ENCODE data around the gene TMEM52.

TMEM52 gene

DNA sequence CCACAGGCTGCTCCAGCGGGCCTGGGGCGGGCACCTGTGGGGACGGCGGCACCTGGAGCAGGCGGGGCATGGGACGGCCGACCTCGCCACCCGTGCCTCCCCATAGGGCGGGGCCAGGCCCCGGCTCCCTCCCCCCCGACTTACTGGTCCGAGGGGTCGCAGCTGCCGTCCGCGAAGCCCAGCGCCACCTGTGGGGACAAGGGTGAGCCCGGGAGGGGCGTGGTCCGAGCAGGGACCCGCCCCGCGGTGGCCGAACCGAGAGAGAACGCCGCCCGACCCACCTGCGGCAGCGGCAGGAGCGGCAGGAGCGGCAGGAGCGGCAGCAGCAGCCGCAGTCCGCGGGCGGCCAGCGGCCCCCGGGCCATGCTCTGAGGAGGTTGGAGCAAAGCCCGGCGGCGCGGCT lies at the start of gene TMEM52:
TSS of gene TMEM52 (minus strand) at position 379 of the 403 bp plus-strand sequence. CDS start at position 365, 14 bp downstream.
- no peak for DNase-seq (ENCODE audit: low spot score)

DNA sequence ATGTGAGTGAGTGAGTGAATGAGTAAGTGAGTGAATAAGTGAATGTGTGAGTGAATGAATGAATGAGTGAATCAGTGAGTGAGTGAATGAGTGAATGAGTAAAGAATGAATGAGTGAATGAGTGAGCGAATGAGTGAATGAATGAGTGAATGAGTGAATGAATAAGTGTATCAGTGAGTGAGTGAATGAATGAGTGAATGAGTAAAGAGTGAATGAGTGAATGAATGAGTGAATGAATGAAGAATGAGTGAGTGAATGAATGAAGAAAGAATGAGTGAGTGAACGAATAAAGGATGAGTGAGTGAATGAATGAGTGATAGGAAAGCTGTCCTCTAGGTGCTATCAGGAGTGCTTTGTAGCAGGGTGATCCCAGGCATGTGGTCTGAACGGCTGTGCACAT lies 48.8 kb upstream of the TMEM52 start:
- DNase-seq (ENCODE audit: low spot score) = no peak

DNA sequence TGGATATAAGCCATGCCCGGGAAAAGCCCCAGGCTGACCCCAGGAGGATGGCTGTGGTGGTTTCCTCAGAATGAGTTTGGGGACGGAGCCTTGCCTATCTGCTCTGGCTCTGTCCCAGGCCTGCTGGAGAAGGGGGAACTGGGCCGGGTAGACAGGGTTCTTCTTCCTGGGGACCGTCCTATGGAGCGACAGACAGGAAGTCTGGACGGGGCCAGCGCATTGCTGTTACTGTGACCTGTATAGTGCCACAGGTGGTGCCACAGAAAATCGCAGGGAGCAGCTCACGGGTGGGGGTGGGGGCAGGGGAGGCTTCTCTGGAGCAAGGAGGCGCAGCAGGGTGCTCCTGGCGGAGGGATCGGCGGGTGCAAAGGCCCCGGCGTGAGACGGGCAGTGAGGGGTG lies 48.1 kb upstream of the TMEM52 start:
- DNase-seq (ENCODE audit: low spot score) = no peak

DNA sequence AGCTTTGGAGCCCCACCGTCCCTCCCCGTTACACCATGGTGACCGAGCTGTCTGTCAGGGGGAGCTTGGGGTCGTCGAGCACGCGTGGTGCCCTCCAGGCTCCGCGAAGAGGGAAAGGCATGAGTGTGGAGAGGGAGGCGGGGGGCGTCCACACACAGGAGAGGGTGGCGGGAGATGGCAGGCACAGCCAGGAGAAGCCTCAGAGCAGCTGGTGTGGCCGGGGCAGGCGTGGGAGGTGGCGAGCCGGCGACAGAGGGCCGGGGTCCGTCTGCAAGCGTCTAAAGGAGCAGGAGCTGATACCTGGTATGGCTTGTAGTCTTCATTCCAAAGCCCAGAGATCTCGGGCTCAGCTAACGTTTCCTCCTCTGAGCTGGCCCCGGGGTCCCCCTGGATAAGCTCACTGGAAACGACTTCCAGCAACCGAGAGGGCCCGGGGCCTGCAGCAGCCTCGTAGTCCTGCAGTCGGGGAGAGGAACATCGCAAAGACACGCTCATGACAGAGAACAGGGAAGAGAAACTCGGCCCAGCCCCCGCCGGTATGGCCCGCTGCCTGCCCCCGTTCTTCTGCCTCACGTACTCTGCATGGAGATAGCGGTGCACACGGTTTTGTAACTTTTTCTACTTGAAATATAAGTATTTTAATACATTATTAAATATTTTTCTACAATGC lies 47.1 kb upstream of the TMEM52 start:
- no peak for DNase-seq (ENCODE audit: low spot score)

DNA sequence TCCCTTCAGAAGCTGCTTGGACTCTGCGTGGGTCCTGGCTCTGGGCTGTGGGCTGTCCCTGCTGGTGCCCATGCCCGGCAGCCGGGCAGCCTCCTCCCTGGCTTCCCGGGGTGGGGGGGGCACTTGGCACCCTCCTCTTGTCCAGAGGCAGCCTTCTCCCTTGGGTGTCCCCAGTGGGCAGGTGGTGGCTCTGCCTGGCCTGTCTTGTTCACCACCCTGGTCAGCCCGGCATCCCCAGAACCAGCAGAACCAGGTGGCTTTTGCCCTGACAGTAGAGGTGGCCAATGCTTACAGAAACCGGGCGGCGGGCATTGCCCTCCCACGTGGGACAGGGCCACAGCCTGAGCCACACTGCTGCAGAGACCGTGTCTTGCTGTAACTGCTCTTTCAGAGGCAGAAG lies 46.5 kb upstream of the TMEM52 start:
- no peak for DNase-seq (ENCODE audit: low spot score)

DNA sequence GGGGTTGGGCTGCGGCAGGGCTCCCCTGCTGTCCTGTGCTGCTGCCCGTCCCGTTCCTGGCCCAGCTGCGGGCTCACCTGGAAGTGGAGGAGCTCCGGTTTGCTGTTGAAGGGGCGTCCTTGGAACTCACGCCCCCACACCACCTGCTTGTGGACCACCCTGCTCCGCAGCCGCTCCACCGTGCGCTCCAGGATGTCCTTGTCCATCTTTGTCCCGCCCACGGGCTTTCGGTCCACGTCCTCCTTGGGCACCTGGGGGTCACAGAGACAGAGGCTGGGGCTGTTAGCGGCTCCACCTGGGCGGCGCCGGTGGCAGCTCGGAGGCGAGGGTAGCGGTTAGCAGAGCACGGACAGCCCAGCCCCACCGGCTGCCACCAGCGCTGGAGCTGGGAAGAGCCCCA lies 45.7 kb upstream of the TMEM52 start:
- no peak for DNase-seq (ENCODE audit: low spot score)

DNA sequence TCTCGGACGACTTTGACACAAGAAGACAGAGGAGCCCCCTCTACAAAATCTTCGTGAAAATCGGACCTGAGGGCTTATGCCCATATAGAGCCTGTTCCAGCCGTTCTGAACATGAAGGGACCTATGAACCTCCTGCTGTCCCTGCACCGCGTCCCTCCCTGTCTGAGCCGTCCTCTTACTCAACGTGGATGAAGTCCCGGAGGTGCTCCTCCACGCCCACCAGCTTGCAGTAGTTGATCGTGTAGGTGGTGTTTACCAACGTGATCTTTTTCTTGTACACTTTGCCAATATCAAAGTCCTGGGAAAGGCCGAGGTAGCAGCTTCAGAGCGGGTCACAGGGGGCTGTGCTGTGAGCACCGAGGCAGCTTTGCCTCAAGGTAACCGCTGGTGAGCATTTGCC lies 44.5 kb upstream of the TMEM52 start:
- DNase-seq (ENCODE audit: low spot score) = no peak

DNA sequence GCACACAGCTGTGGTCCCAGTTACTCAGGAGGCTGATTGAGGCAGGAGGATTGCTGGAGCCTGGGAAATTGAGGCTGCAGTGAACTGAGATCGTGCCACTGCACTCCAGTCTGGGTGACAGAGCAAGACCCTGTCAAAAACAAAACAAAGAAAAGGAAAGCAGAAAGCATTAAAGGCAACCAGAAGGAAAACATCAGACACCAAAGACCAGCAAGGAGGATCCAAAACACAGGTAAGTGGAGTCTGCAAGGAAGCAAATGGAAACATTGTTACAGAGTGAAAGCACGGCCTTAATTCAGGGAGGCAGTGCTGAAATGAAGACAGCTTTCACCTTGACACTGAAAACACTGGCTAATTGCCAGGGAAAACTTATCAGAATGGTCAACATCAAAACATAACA lies 43.7 kb upstream of the TMEM52 start:
- no peak for DNase-seq (ENCODE audit: low spot score)

DNA sequence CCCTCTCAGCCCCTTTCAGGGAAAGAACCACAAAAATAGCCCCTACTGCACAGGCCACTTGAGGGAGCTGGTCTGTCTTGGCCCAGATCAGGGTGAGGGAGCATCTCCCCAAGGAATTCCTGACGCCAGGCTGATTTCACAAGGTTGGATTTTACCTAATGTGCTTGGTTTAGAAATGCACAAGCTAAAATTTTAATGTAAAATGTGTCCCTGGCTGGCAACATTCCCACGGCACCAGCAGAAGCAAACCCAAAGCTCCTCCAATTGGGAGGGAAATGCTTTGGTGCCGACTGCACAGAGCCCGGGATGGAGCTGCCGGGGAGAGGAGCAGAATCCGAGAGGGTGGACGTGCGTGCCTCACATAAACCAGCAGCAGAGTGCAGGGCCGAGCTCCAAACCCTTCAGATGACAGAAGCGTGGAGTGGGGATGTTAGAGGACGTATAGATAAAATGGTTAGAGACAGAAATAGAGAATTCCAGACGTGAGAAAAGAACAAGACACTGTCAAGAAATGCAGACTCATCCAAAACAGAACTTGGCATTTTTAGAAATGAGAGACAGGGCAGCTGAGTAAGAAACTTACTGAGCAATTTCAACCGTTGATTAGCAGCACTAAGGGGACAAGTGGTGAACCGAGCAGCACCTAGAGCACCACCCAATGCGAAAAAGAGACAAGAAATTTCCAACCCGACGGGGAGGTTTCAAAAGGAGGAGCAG lies 41.6 kb upstream of the TMEM52 start:
- no peak for DNase-seq (ENCODE audit: low spot score)

DNA sequence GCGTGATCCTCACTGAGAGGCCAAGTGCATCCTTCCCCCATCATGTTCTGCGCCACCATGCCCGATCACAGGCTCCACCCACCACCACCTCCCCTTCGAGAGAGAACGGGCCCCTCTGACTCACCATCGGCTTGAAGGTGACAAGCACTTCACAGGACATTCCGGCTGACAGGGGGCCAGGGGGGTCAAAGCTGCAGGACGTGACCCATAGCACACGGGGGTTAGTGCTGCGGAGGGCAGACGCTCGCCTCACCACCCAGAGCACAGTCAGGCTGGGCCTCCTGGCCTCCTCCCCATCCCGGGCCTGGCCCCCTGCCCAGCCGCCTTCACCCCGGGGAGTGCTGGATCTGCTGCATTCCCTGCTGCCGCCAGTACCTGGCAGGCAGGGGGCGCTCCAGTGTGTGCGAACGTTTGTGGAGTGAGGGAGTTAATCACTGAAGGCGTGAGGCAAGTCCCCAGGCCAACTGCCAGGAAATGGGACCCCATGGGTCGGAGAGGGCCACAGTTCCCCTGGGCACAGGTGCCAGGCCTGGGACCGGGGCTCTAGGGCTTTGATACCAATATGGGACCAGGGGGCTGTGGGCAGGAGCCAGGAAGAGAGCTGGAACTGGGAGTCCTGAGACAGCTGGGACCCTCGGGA lies 40.9 kb upstream of the TMEM52 start:
- DNase-seq (ENCODE audit: low spot score) = peak; percentile 78

DNA sequence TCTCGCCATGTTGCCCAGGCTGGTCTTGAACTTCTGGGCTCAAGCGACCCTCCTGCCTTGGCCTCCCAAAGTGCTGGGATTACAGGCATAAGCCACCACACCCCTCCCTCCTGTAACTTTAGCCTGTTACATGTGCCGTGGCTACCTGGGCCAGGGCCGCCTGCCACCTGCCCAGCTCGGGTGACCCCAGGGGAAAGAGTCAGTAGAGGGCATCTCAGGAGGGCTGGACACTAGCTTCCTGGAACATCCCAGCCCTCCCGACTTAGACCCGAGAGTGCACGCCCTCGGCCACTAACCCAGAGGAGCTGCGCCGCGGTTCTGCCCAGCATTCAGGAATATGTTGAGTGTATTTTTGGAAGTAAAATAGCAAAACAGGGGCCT lies 40.4 kb upstream of the TMEM52 start:
- no peak for DNase-seq (ENCODE audit: low spot score)

DNA sequence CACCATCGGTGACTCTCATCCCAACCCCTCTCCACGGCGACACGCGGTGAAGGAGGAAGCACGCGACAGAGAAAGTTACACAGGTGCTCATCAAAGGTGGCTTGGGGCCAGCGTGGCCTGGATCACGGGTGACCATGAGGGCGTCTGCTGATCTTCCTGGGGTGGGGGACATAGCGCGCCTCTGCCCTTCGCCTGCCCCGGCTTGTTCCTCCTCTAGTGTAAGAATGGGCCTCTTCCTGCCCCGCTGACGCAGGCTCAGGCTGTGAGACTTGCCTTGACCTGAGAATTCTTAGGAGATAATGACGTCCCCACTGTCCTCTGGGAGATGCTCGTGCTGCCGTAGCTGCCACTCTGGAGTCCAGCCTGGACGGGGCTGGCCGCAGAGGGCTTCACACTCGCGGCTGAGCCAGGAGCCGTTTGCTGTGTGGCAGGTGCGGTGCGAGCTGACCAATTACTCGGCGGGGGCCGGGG lies 39.0 kb upstream of the TMEM52 start:
- no peak for DNase-seq (ENCODE audit: low spot score)

DNA sequence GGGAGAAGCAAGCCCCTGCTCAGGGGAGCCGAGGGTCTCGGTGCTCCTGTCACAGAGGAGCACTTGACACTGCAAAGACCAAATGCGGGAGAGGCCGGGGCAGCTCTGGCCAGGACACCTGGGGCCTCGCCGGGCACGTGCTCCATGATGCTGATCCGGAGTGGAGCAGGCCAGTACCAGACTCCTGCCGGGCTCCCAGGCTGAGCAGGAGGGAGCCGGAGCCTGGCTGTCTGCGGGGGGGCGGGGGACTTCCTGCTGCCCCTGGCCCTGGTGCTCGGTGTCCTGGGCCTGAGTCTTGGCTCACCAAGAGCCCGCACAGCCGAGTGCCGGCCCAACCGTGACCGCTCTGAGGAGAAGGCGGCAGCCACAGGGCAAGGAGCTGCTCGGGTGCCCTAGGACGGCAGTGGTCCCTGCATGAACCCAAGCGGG lies 38.5 kb upstream of the TMEM52 start:
- no peak for DNase-seq (ENCODE audit: low spot score)

DNA sequence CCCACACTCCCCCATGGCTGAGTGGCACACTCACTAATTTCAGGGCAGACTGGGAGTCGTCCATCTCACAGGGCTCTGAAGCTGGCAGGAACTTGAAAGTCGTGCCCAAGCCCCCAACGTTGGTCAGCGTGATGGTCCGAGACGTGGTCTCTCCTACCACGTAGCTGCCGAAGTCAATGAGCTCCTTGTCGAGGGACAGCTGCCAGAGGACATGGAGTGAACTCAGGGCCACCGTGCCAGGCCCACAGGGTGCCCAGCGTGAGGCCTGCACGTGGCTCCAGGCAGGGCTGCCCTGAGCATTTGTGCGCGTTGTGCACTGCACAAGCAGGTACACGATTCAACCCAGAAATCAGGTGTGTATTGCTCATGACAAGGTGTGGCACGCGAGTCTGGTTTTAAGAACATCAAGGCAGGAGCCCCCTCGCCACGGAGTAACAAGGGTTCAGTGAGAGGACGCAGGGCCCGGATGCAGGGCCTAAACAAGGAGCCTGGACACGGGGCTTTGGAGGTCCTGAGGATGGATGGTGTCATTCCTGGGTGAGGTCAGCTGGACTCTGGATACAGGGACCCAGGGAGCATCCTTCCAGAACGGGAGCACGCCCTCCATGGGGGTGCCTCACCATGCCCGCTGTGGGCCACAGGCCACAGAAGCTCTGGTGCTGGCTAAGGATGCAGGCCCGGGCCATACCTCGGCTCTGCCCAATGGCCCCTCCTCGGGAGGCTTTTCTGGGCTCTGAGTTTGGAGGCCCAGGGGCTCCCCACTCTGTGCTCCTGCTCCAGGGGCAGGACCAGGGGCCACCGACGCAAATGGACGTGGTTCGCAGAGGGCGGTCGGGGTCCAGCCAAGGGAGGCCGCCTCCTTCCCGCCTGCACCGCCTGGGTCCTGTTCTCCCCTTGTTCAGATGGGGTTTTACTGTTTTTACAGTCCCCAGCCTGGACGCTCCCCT lies 37.8 kb upstream of the TMEM52 start:
- DNase-seq (ENCODE audit: low spot score) = no peak

DNA sequence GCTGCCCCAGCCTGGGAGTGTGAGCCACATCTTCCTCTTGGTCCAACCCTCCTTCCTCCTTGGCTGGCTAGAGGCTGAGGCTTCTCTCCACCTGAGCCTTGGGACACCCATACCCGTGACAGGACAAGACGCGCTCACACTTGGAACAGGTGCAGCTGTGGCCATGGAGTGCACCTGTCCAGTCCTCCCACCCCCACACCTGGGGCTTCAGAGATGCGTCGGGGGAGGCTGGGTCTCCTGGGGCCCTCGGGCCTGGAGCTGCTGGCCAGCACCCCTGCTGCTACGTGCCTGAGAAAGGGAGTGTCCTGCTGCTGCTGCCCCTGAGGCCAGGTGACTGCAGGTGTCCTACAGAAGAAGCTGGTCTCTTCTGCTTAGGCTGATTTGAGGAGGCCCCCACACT lies 37.0 kb upstream of the TMEM52 start:
- DNase-seq (ENCODE audit: low spot score) = peak; percentile 62

DNA sequence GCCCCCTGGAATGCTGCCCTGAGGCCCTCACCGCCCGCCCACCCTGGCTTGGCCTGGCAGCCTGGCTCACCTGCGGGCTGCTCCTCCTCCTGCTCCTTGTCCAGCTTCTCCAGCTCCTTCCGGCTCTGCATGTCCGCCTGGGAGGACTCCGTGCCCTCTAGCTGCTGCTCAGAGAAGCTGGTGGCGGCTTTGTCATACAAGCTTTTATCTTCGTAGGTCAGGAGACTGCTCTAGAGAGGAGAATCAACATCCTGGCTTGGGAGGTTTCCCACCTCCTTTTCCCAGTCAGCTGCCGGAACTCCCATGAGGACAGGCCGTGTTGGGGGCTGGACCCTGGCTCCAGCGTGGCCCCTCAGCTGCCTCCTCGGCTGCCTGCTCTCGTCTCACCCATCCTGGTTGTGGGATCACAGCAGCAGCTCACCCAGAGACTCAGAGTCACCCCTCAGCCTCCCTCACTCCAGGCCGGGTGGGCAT lies 36.6 kb upstream of the TMEM52 start:
- DNase-seq (ENCODE audit: low spot score) = peak; percentile 55

DNA sequence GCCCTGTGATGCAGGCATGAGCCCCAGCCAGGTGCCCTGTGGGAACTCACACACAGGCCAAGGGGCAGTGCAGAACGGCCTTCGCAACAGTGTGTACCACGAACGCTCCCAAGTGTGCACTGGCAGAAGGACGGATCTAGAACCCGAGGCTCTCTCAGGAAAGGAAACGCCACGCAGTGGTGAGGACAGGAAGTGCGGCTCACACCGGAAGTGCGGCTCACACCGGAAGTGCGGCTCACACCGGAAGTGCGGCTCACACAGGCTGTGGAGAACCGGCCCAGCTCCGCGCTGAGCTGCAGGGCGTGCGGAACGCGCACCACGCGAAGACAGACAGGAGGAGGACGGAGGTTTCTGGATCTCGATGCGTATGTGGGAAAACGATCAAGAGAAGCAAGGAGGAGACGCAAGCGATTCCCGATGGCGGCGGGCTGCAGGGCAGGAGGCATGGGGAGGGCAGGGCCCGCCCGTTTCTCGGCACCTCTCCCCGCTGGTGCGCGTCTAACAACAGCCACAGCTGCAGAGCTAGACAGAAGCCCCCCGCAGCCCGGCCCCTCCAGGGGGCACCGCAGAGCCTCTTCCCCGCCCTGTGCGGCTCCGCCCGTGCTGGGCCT lies 35.9 kb upstream of the TMEM52 start:
- no peak for DNase-seq (ENCODE audit: low spot score)

DNA sequence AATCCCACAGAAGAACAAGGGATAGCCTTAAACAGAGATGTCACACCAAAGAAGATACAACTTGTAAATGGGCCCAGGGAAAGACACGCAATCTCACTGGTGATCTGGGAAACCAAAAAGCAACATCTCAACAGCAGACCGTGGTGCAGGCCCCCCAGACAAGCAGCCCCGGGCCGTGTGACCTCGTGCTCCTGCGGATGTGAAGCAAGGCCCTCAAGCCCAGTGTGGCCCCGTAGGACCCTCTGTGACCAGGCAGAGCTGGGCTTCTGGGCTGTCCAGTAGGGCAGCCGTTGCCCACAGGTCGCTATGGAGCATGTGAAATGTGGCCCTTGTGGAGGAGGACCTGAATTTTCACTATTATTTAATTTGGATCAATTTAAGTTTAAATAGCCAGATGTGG lies 34.9 kb upstream of the TMEM52 start:
- DNase-seq (ENCODE audit: low spot score) = no peak

DNA sequence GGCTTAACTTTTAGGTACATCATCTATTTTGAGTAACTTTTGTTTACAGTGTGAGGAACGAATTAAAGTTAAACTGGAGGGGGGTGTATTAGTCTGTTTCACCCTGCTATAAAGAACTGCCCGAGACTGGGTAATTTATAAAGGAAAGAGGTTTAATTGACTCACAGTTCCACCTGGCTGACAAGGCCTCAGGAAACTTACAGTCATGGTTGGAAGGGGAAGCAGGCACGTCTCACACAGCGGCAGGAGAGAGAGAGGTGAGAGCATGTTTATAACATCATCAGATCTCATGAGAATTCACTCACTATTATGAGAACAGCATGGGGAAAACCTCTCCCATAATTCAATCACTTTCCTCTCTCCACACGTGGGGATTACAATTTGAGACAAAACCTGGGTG lies 31.9 kb upstream of the TMEM52 start:
- no peak for DNase-seq (ENCODE audit: low spot score)

DNA sequence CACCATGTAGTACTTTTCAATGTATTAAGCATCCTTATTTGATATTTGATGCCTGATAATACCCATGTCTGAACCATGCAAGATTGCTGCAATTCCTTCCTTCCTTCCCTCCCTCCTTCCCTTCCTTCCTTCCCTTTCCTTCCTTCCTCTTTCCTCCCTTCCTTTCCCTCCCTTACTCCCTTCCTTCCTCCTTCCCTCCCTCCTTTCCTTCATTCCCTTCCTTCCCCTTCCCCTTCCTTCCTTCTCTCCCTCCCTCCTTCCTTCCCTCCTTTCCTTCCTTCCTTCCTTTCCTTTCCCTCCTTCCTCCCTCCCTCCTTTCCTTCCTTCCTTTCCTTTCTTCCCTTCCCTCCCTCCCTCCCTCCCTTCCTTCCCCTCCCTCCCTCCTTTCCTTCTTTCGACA lies 29.7 kb upstream of the TMEM52 start:
- DNase-seq (ENCODE audit: low spot score) = no peak

DNA sequence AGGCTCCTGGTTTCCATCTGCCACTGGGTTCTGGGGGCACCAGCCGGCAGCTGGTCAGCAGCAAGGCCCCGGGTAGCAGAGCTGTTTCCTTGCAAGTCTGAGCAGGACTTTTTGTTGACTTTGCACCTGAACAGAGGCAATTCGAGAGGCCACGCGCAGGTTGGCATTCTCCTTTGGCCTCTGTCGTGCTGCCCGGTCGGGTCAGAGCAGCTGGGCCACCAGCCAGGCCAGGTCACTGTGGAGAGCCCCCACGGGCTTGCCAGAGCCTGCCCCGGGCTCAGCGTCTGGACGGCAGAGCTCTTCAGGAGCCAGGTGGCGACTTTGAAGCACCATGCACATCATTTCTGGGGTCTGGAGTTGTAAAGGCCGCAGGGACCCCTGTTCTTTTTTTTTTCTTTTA lies 28.4 kb upstream of the TMEM52 start:
- no peak for DNase-seq (ENCODE audit: low spot score)

DNA sequence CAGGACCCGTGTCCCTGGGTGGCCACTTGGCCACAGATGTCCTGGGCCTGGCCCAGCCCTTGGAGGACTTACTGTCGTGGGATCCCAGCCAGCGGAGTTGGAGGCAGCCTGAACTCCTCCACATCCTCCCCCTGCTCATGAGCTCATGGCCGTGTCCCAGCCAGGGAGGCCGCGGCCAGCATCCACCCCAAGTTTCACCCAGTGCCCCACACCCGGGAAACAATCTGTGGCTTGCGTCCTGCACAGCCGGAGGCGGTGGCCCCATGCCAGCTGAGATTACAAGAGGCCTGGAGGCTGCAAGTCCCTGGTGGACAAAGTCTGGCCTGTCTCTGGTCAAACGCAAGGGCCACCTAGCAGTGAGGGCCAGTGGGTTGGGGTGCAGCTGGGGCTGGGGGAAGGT lies 27.5 kb upstream of the TMEM52 start:
- peak; percentile 64 for DNase-seq (ENCODE audit: low spot score)

All from left forelimb (tissue), 1 donor.